ENCODE measurements around the gene PPP1CA. TPM values are rescaled to one million over a fixed set of nuclear protein-coding genes. Genes with fewer than 3 reads are reported as not detected.

Gene PPP1CA
- total RNA-seq, 4 donors from 2014 or later = 49.9 to 78.6 (median 63.4) TPM

DNA sequence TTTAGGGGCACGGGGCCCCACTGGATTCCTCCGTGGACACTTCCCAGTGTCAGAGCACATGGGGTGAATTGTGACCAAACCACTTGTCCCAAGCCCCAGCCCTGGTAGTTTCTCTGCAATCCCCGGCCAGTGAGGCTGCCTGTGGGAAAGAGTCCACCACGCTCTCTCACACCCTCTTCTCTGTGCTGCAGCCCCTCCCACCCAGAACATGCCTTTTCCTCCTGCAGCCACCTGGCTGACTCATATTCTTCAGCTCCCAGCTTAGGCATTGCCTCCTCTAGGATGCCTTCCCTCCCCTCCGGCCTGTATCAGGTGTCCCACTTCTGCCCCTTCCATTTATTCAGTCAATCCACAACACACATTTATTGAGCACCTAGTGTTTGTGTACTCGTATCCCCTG lies 21.2 kb upstream of the PPP1CA start:
- Histone ChIP-seq H3K4me1 (peaks cover 0 to 40% (median 11%) of the 10 kb centered on the region in 3 donors), H3K36me3 (no peaks in the 10 kb centered on the region), H3K4me3 (no peak overlapping the region), H3K27ac (no peak overlapping the region), H3K27me3 (no peaks in the 10 kb centered on the region), H3K9me3 (no peaks in the 10 kb centered on the region)
- no peak for TF ChIP-seq POLR2A (IDR thresholded peaks at IDR 0.05)
- TF ChIP-seq POLR2AphosphoS5 (IDR thresholded peaks at IDR 0.05) = no peak
- no peak for TF ChIP-seq CTCF (IDR thresholded peaks at IDR 0.05)
- no peak for TF ChIP-seq EP300 (IDR thresholded peaks at IDR 0.05)
- no peak for ATAC-seq
- WGBS, 2 donors (ENCODE audit: low coverage in 1 of 2) = 63 to 81% methylated on average over 4 to 5 of the region's 6 CpGs

- TF ChIP-seq CTCF (IDR thresholded peaks at IDR 0.05) = no peak
- no peak for TF ChIP-seq EP300 (IDR thresholded peaks at IDR 0.05)
- TF ChIP-seq POLR2A (IDR thresholded peaks at IDR 0.05) = no peak
- no peak for TF ChIP-seq POLR2AphosphoS5 (IDR thresholded peaks at IDR 0.05)
- peak overlapping the region in 1 of 2 donors; percentile 60 for H3K4me3 ChIP-seq
- H3K36me3 ChIP-seq = no peaks in the 10 kb centered on the region
- no peaks in the 10 kb centered on the region for H3K27me3 ChIP-seq
- peaks cover 0 to 46% (median 9%) of the 10 kb centered on the region in 3 donors for H3K4me1 ChIP-seq
- H3K9me3 ChIP-seq = no peaks in the 10 kb centered on the region
- no peak for ATAC-seq
- H3K27ac ChIP-seq = peak overlapping the region in 3 of 4 donors; percentile 88 to 91 (median 91)
- 79 to 84% methylated on average over 8 of the region's 22 CpGs for WGBS, 2 donors (ENCODE audit: low coverage in 1 of 2)
Measured at GRCh38 chr11:67421430-67422031, 19.9 kb upstream of the PPP1CA start.

- Histone ChIP-seq H3K27ac (peak overlapping the region; percentile 41 to 91 (median 90)), H3K36me3 (no peaks in the 10 kb centered on the region), H3K4me3 (peak overlapping the region; percentile 35 to 60), H3K4me1 (peaks cover 0 to 53% (median 15%) of the 10 kb centered on the region in 3 donors), H3K27me3 (no peaks in the 10 kb centered on the region), H3K9me3 (no peaks in the 10 kb centered on the region)
- peak in 1 of 4 experiments; percentile 27 for TF ChIP-seq CTCF (IDR thresholded peaks at IDR 0.05)
- peak; percentile 49 to 55 for TF ChIP-seq POLR2A (IDR thresholded peaks at IDR 0.05)
- TF ChIP-seq POLR2AphosphoS5 (IDR thresholded peaks at IDR 0.05) = peak; percentile 71
- TF ChIP-seq EP300 (IDR thresholded peaks at IDR 0.05) = no peak
- ATAC-seq = peak; percentile 97
- WGBS, 2 donors (ENCODE audit: low coverage in 1 of 2) = 0% methylated on average over 1 to 2 of the region's 97 CpGs
Measured at GRCh38 chr11:67420646-67421429, 19.2 kb upstream of the PPP1CA start.

DNA sequence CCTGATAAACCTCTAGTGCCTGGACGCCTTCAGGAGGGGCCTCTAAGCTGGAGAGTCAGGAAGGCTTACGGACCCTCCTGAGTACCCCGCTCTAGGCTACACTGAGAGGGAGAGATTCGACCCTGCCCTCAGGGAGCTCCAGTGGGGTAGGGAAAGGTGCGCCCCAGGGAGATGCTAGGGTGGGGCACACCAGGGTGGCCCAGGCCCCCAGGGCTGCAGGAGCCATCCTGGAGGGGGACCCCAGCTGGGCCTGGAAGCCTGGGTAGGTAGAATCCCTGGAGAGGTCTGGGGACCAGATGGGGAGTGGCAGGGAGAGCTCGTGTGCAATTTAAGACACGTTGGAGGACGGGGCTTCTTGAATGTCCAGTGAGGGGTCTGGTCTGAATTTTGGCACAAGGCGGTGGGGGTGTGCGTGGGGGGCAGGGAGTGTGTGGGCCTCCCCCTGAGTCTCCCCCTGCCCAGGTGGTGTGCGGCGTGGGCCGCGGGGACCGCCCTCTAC lies 18.5 kb upstream of the PPP1CA start:
- peak overlapping the region; percentile 35 to 60 for H3K4me3 ChIP-seq
- ATAC-seq = no peak
- WGBS, 2 donors (ENCODE audit: low coverage in 1 of 2) = 0% methylated on average over 4 of the region's 15 CpGs; no CpG with 5 or more reads in 1 of the 2 donors

More for the DNA sequence above, 18.5 kb upstream of the PPP1CA start:
- Histone ChIP-seq H3K27me3 (no peaks in the 10 kb centered on the region), H3K9me3 (no peaks in the 10 kb centered on the region), H3K27ac (peak overlapping the region; percentile 41 to 91 (median 90)), H3K4me1 (peaks cover 0 to 59% (median 15%) of the 10 kb centered on the region in 3 donors), H3K36me3 (no peaks in the 10 kb centered on the region)
- TF ChIP-seq POLR2AphosphoS5 (IDR thresholded peaks at IDR 0.05) = no peak
- no peak for TF ChIP-seq POLR2A (IDR thresholded peaks at IDR 0.05)
- no peak for TF ChIP-seq CTCF (IDR thresholded peaks at IDR 0.05)
- TF ChIP-seq EP300 (IDR thresholded peaks at IDR 0.05) = no peak
